Measurements from ENCODE around the gene OR52J3.

Gene OR52J3

DNA sequence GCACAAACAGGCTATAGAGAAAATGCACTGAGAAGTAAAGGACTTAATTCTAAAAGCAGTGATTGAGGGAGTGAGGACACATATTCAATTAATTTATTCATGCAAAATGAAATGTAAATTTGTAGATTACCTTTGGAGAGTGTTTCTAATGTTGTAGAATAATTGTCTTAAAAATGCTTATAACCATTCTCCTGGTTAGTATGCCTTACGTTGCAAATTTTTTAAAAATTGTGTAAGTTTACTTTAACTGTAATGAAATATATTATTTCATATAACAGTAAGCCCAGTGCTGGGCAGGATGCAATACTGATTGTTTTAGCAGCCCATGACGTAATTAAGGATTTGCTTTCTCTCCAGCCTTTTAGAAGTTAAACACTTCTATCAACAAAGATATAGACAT, 49.7 kb downstream of the OR52J3 start:
- DNase-seq (ENCODE audit: low read depth in 2 of 2): no peak

Data from stimulated activated CD8-positive, alpha-beta memory T cell treated with anti-CD3 and anti-CD28 coated beads, Interleukin-15, amount 100 ng/mL, for 48 hours (primary cell).